ENCODE results near the gene AGPS.
"Not testable (repeated sequence)": the region's sequence is repeated elsewhere in the genome, so short reads cannot be mapped to it uniquely, and the experiment has no call there.

The AGPS gene

GRCh38 chr2:177535000-177535399, 142.4 kb downstream of the AGPS start:
- no peak for DNase-seq

DNA sequence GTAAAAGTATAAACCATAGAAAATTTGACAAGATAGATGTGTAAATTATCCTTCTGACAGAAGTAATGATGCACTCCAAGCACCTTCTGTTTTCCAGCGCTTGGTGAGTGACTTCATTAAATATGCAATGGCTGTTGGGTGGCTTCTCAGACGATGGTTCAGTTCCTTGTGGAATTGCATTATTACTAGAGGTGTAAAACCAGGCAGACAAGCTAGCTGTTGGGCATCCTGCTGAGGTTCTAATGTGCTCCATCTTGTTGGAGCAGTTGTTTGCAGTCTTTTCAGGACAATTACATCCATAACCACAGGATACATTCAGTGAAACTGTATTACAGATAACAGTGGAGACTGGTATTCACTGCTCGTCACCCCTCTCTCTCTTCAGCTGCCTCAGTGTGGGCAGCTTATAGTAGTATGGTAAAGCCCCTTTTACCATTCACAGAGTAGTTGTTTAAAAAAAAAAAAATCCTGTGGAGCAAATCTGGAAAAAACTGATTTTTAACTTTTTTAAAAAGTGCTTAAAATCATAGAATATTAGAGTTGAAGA, 143.5 kb downstream of the AGPS start:
- DNase-seq: peak; percentile 24

- DNase-seq: no peak
Measured at GRCh38 chr2:177537213-177537612, 144.6 kb downstream of the AGPS start.

- no peak for DNase-seq
Measured at GRCh38 chr2:177537636-177538035, 145.1 kb downstream of the AGPS start.

DNA sequence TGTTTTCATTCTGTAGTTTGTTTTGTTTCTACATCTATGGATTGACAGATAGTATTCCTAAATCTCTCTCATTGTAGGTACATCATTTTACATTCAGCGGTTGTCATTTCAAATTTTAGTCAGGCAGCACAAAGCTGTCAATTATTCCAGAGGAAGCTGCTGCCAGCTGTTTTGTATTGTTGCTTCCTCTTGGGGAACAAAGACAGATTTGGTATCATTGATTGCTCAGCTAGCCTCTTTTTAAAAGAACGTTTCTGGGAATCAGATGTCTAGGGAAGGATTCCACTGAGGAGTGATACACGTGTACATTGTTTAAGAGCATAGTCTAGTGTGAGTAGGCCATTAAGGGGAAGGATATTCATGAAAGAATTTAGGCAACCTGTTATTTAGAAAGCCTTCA, 145.8 kb downstream of the AGPS start:
- DNase-seq: no peak

GRCh38 chr2:177540283-177540682, 147.7 kb downstream of the AGPS start:
- DNase-seq: no peak

GRCh38 chr2:177541258-177541991, 148.9 kb downstream of the AGPS start:
- DNase-seq: no peak

DNA sequence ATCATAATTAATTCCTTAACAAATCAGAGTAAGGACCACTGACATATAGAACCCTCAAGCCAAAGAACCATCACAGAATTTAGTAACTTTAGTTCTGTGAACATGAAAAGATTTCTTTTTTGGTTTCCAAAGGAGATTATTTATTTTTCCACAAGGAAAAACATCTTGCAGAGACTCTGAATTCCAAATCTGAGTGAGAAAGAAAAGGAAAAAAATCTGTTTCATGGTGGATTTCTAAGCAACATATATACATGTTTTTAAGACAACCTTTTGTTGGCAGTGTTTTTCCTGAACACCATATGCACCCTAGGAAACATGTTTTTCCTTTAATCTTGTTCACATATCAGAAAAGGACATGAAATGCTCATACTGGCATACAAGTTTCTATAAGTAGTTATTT, 149.8 kb downstream of the AGPS start:
- DNase-seq: no peak

- DNase-seq: no peak
Measured at GRCh38 chr2:177543007-177543760, 150.6 kb downstream of the AGPS start.

DNA sequence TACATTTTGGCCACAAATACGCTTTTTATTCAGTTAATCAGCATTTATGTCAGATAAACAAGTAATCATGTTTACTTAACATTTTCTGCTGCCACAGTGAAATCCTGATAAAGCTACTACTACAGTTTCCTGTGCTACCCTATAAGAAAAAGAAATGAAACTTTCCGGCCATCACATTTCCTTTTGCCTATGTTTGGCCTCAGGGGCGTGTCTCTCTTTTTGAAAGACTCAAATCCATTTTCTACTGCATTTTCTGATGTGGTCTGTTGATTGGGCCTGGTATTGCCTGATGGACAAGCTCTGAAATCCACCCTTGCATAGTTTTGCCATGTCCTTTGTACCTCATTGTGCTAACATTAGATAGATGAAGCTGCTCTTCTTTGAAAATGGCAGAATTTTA, 152.6 kb downstream of the AGPS start:
- no peak for DNase-seq

DNA sequence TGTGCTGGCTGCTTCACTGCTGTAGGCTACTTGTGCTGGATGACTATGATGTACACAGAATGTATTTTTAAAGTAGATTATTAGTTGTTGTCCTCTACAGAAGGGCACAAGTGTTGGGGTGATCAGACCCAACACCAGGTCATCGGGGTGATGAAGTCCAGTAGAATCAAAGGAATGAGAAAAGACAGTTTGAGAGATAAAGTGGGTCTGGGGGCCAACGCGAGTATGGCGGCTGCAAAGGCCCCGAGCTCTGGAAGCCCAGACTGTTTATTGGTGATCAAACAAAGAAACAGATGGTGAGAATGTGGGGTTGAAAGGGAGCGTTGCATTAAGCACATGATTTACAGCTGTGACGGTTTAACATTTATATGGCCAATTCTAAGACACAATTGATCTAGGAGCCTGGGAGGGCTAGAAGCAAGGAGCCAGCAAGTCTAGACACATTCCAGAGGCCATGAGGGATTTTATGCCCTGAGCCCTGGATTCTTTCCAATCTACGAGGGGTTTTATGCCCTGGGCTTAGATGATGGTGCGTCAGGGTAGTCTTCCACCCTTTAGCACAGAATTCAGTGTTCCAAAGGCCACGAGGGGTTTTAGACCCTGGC, 153.5 kb downstream of the AGPS start:
- DNase-seq: no peak

GRCh38 chr2:177547122-177547521, 154.5 kb downstream of the AGPS start:
- DNase-seq: no peak

- no peak for DNase-seq
Measured at GRCh38 chr2:177547772-177548171, 155.2 kb downstream of the AGPS start.

DNA sequence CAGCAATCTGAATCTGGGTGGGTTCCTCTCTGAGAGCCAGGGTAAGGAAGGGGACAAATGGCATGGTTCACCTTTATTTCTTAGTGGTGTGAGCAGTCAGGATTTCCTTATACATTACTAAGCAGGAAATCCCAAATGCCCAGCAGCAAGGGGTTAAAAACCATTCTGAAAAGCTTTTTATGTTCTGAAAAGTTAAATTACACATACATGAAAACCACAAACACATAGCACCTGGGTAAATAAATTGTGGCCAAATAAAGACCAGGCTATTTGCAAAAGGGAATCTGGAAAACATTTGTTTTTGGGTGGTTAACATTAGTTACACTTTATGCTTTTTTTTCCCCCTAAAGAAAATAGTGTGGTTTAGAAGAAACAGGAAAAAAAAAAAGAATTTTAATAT, 156.1 kb downstream of the AGPS start:
- no peak for DNase-seq

DNA sequence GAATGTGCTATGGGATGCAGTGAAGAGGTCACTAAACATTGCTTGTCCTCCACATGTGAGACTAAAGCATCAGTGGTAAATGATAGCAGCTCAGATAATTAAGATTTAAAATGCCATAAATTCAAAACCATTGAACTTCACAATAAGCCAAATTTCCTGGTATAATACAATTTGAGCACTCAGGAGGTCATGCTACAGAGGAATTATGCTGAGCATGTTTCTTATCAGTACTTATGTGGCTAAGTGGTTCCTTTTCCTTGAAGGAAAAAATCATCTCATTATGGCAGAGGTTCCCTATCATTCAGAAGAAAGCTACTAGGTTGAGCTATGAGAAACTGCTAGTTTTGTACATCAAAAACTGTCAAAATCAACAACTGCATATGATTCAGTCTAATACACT, 156.6 kb downstream of the AGPS start:
- DNase-seq: no peak

DNA sequence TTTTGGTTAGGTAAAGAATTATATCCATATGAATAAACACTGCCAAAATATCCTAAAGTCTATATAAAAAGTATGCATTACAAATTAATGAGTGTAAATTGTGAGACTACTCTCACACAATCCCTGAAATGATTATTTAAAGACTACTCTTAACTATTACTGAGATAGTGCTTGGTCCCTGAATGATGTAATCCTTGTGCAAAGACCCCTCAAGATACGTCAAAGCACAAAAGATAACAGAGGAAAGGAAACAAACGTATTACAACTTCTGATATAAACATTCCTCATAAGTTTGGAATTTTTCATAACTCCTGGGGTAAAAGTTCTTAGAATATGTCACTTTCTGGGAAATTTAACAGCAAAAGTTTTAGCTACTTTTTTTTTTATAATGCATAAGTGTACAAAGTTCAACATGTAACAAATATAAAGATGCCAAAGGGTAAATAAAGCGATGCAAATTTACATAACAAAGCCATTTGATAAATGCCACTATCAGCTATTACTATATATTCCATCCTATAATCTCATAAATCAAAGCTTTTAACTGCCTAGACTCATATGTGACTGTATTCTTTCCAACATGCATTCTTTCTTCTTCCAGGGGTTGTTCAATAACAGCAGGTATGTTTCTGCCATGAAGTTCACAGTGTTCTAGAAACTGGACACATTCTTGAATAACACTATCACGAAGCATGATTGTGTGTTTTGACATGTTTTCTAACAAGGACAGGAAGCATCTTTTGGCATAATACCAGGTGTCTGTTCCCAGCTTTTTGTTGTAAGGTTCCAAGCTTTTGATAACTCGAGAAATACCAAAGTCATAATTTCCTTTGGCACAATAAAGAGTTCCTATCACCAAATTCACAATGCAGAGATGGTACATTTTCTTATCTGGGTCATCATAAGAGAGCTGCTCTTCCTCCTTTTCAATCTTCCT, 158.0 kb downstream of the AGPS start:
- no peak for DNase-seq

DNA sequence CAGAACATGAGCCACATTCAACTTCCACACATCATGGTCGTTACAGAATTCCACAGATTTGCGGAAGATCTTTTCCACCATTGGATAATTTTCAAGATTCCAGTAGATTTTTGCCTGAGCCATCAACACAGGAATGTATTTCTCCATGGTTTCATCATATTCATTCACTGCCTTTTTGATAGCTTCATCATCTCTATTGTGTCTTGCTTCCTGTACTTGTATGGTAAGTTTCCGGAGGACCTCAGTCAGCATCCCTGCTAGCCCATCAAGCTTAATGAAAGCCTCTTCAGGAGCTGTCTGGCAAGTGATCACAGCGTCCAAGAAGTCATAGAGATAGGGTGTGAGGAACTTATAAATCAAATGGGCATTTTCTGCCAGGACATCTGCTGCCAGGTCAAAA, 158.8 kb downstream of the AGPS start:
- DNase-seq: not testable (repeated sequence)

DNA sequence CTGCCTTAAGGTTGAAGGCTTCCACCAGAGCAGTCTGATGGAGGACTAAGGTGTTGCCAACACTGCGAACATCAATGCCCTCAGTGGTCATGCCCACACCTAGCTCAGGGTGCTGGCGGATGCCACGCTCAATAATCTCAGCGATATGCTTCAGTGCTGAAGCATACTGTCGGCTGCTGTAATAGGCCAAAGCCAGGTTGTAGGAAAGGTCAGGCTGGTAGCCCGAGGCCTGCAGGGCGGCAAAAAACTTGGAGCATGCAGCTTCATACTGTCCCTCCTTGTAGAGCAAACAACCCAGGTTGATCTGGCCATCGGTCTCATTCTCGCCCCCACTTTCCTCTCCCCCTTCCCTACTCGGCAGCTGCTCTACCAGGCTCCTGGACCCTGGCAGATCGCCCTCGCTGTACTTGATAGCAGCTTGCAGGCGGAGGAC, 159.4 kb downstream of the AGPS start:
- no peak for DNase-seq

- DNase-seq: peak; percentile 81
Measured at GRCh38 chr2:177552422-177553175, 160.0 kb downstream of the AGPS start.

- peak; percentile 14 for DNase-seq
Measured at GRCh38 chr2:177553176-177553884, 160.8 kb downstream of the AGPS start.

- DNase-seq: no peak
Measured at GRCh38 chr2:177554365-177554764, 161.8 kb downstream of the AGPS start.

Data from NCI-H1417 treated with DMSO at 0.1 percent for 48 hours (cell line).